Measurements from ENCODE around the gene MAN1B1.
A peak's percentile ranks its signal among the peaks of the same experiment; 100 is the strongest.
"Not testable (repeated sequence)": the region's sequence is repeated elsewhere in the genome, so short reads cannot be mapped to it uniquely, and the experiment has no call there.

The MAN1B1 gene

GRCh38 chr9:137051145-137051724, 35.5 kb upstream of the MAN1B1 start:
- intact Hi-C loops (cut with DNase I), result no loop called here

GRCh38 chr9:137052293-137052692, 34.5 kb upstream of the MAN1B1 start:
- no peak for DNase-seq
- intact Hi-C loops (cut with DNase I), result no loop called here

More at GRCh38 chr9:137051145-137051724, 35.5 kb upstream of the MAN1B1 start:
- DNase-seq, result no peak

GRCh38 chr9:137052998-137053943, 33.5 kb upstream of the MAN1B1 start:
- no peak for DNase-seq
- intact Hi-C loops (cut with DNase I), result no loop called here

GRCh38 chr9:137053944-137054931, 32.5 kb upstream of the MAN1B1 start, which contains the start of gene ENTPD2:
TSS of gene ENTPD2 (minus strand) at chr9:137054061. CDS start at chr9:137053997, 64 bp downstream.
- intact Hi-C loops (cut with DNase I), result no loop called here
- DNase-seq, result no peak

- intact Hi-C loops (cut with DNase I), result no loop called here
- no peak for DNase-seq
These were observed 31.8 kb upstream of the MAN1B1 start for GRCh38 chr9:137054932-137055384.

- peak; percentile 88 to 99 (median 92) for DNase-seq
- intact Hi-C loops (cut with DNase I), result no loop called here
These were observed 31.1 kb upstream of the MAN1B1 start for GRCh38 chr9:137055385-137056364.

GRCh38 chr9:137056739-137057415, 29.9 kb upstream of the MAN1B1 start:
- intact Hi-C loops (cut with DNase I), result no loop called here
- no peak for DNase-seq

GRCh38 chr9:137057545-137057944, 29.2 kb upstream of the MAN1B1 start:
- intact Hi-C loops (cut with DNase I), result no loop called here
- no peak for DNase-seq

- intact Hi-C loops (cut with DNase I), result no loop called here
- DNase-seq, result no peak
These were observed 28.1 kb upstream of the MAN1B1 start for GRCh38 chr9:137058521-137059234.

- intact Hi-C loops (cut with DNase I), result no loop called here
These were observed 24.4 kb upstream of the MAN1B1 start for GRCh38 chr9:137062384-137062783.

GRCh38 chr9:137062798-137063197, 24.0 kb upstream of the MAN1B1 start:
- DNase-seq; intact Hi-C loops (cut with DNase I): not testable (repeated sequence)

More at GRCh38 chr9:137062384-137062783, 24.4 kb upstream of the MAN1B1 start:
- no peak for DNase-seq

- intact Hi-C loops (cut with DNase I), result loop anchor here (2.0 kb wide), 1 partner anchor 15 kb away; no protein-coding TSS in a partner anchor
- DNase-seq, result no peak
These were observed 23.3 kb upstream of the MAN1B1 start for GRCh38 chr9:137063311-137064026.

- intact Hi-C loops (cut with DNase I), result loop anchor here (2.0 kb wide), 1 partner anchor 15 kb away; no protein-coding TSS in a partner anchor
These were observed 22.5 kb upstream of the MAN1B1 start for GRCh38 chr9:137064027-137064879.

GRCh38 chr9:137064880-137065164, 22.0 kb upstream of the MAN1B1 start:
- intact Hi-C loops (cut with DNase I), result loop anchor here (2.0 kb wide), 1 partner anchor 16 kb away; no protein-coding TSS in a partner anchor
- no peak for DNase-seq

More at GRCh38 chr9:137064027-137064879, 22.5 kb upstream of the MAN1B1 start:
- DNase-seq, result peak in 9 of 10 donors; percentile 44 to 95 (median 76)

- intact Hi-C loops (cut with DNase I), result loop anchor here (2.0 kb wide), 1 partner anchor 17 kb away; no protein-coding TSS in a partner anchor
- DNase-seq, result no peak
These were observed 21.3 kb upstream of the MAN1B1 start for GRCh38 chr9:137065336-137065967.

All from posterior cingulate gyrus (tissue), 11 donors.